H1 (cell line): ENCODE results near the gene KRTAP3-2. TPM values are rescaled to one million over a fixed set of nuclear protein-coding genes. Genes with fewer than 3 reads are reported as not detected.

ENCODE experiments used
- CTCF ChIA-PET: fragments of 300-600 bp; sonication (Branson Sonifier 250); formaldehyde crosslinking; loops from one replicate; lab custom pipeline; 2021; ENCODE audit not compliant: partially characterized antibody; lab: Charles Lee
- POLR2A ChIA-PET: fragments of 300-600 bp; sonication (Branson Sonifier 250); formaldehyde crosslinking; loops from one replicate; lab custom pipeline; 2021; ENCODE audit warnings: inconsistent platforms; ENCODE audit not compliant: partially characterized antibody; lab: Charles Lee
- DNase-seq, 2 experiments: peaks; one replicate each; pipeline versions ENCODE4 v3.0.0 to v3.0.0-alpha.2; 2010 to 2022; ENCODE audit warnings: low spot score in 2 of 2, low read depth in 1 of 2, mixed read lengths in 1 of 2
- FAIRE-seq: peaks from 2 replicates; lab custom pipeline; 2011; peaks lifted over from hg19 to GRCh38; lab: Jason Lieb, UNC
- H2AFZ ChIP-seq: 2 replicates; pipeline ENCODE4 v1.8.1; 2012; ENCODE audit warnings: low read length, inconsistent platforms
- H2AK5ac ChIP-seq: 2 replicates; pipeline ENCODE4 v1.6.1; 2013; ENCODE audit warnings: low read depth, low read length
- H2BK120ac ChIP-seq: replicated peaks from 2 replicates; pipeline ENCODE3; 2013; ENCODE audit warnings: low read depth, low read length, inconsistent platforms
- H2BK12ac ChIP-seq: 2 replicates; pipeline ENCODE4 v1.6.1; 2013; ENCODE audit warnings: low read depth, low read length
- H2BK15ac ChIP-seq: 2 replicates; pipeline ENCODE4 v1.6.1; 2013; ENCODE audit warnings: low read length
- H2BK20ac ChIP-seq: 2 replicates; pipeline ENCODE4 v1.6.1; 2013; ENCODE audit warnings: low read length
- H2BK5ac ChIP-seq: 2 replicates; pipeline ENCODE4 v1.6.1; 2013; ENCODE audit warnings: low read depth, low read length
- H3K14ac ChIP-seq: 2 replicates; pipeline ENCODE4 v1.6.1; 2013; ENCODE audit warnings: inconsistent platforms; ENCODE audit not compliant: insufficient read length
- H3K18ac ChIP-seq: 2 replicates; pipeline ENCODE4 v1.6.1; 2013; ENCODE audit warnings: low read length; ENCODE audit errors: extremely low read depth
- H3K23ac ChIP-seq: 2 replicates; pipeline ENCODE4 v1.6.1; 2013; ENCODE audit warnings: inconsistent platforms; ENCODE audit not compliant: insufficient read length
- H3K23me2 ChIP-seq: 2 replicates; pipeline ENCODE4 v1.6.1; 2013; ENCODE audit warnings: low read depth, low read length
- H3K27ac ChIP-seq: 2 replicates; pipeline ENCODE4 v1.6.1; 2011; ENCODE audit warnings: low read depth, low read length, inconsistent platforms
- H3K27me3 ChIP-seq, 4 experiments: replicated peaks in 1 of 4; 1 replicate in 1 of 4; 2 replicates in 3 of 4; pipeline versions ENCODE4 v1.6.1 to v1.8.1; 2011 to 2013; ENCODE audit warnings: low read length in 3 of 4, mild to moderate bottlenecking in 3 of 4, inconsistent platforms in 2 of 4, mixed read lengths in 2 of 4, moderate library complexity in 1 of 4; ENCODE audit not compliant: control insufficient read depth in 3 of 4, insufficient read depth in 3 of 4; ENCODE audit errors: extremely low read depth in 1 of 4
- H3K36me3 ChIP-seq, 4 experiments: 2 replicates each; pipeline versions ENCODE4 v1.6.1 to v1.8.1; 2011 to 2013; ENCODE audit warnings: mild to moderate bottlenecking in 4 of 4, low read length in 3 of 4, moderate library complexity in 2 of 4, control low read depth in 1 of 4, inconsistent platforms in 1 of 4; ENCODE audit not compliant: insufficient read depth in 4 of 4, control insufficient read depth in 2 of 4
- H3K4ac ChIP-seq: replicated peaks from 2 replicates; pipeline ENCODE3; 2013; ENCODE audit warnings: low read length, low read depth, mixed read lengths, inconsistent platforms; ENCODE audit not compliant: insufficient read length
- H3K4me1 ChIP-seq, 4 experiments: replicated peaks in 1 of 4; 1 replicate in 1 of 4; 2 replicates in 3 of 4; pipeline versions ENCODE4 v1.6.1 to v1.8.1; 2011 to 2013; ENCODE audit warnings: low read length in 3 of 4, inconsistent platforms in 2 of 4, mixed read lengths in 1 of 4; ENCODE audit not compliant: insufficient read depth in 4 of 4, control insufficient read depth in 3 of 4
- H3K4me2 ChIP-seq, 2 experiments: 2 replicates each; pipeline versions ENCODE4 v1.6.1 to v1.8.1; 2011 to 2013; ENCODE audit warnings: low read depth in 2 of 2, low read length in 2 of 2, control low read depth in 1 of 2, inconsistent platforms in 1 of 2, mild to moderate bottlenecking in 1 of 2; ENCODE audit not compliant: insufficient read depth in 1 of 2
- H3K4me3 ChIP-seq, 4 experiments: fragments of 200-600, 300-600 bp in 1 of 4; sonication (generic), shearing (Covaris generic), sonication (Bioruptor Twin) in 1 of 4; 2 replicates each; pipeline versions ENCODE4 v1.5.1 to v1.8.1; 2011 to 2016; ENCODE audit warnings: low read length in 4 of 4, low read depth in 3 of 4, control low read depth in 2 of 4, inconsistent platforms in 2 of 4, mild to moderate bottlenecking in 2 of 4, mixed read lengths in 1 of 4, moderate library complexity in 1 of 4; ENCODE audit not compliant: insufficient read depth in 2 of 4; ENCODE audit errors: extremely low read depth in 1 of 4
- H3K56ac ChIP-seq: replicated peaks from 2 replicates; pipeline ENCODE3; 2013; ENCODE audit warnings: low read depth, mild to moderate bottlenecking, mixed read lengths, low read length, inconsistent platforms; ENCODE audit not compliant: insufficient read length
- H3K79me1 ChIP-seq: 2 replicates; pipeline ENCODE4 v1.6.1; 2013; ENCODE audit warnings: low read depth, low read length, control low read depth
- H3K79me2 ChIP-seq, 2 experiments: 2 replicates each; pipeline versions ENCODE4 v1.6.1 to v1.8.1; 2012 to 2013; ENCODE audit warnings: low read length in 2 of 2, mild to moderate bottlenecking in 2 of 2, inconsistent platforms in 1 of 2; ENCODE audit not compliant: insufficient read depth in 2 of 2, control insufficient read depth in 1 of 2
- H3K9ac ChIP-seq, 4 experiments: replicated peaks in 1 of 4; 1 replicate in 1 of 4; 2 replicates in 3 of 4; pipeline versions ENCODE4 v1.6.1 to v1.8.1; 2011 to 2013; ENCODE audit warnings: low read depth in 3 of 4, low read length in 3 of 4, control low read depth in 2 of 4, mild to moderate bottlenecking in 2 of 4, moderate library complexity in 2 of 4, inconsistent platforms in 1 of 4; ENCODE audit errors: extremely low read depth in 1 of 4
- H3K9me3 ChIP-seq, 2 experiments: 2 replicates each; pipeline versions ENCODE4 v1.6.1 to v1.8.1; 2012 to 2013; ENCODE audit warnings: mild to moderate bottlenecking in 2 of 2, moderate library complexity in 2 of 2, control low read depth in 1 of 2, inconsistent platforms in 1 of 2, low read depth in 1 of 2, low read length in 1 of 2, mixed read lengths in 1 of 2; ENCODE audit not compliant: insufficient read depth in 2 of 2
- H4K20me1 ChIP-seq, 2 experiments: replicated peaks in 1 of 2; 2 replicates each; pipeline versions ENCODE3 to v1.8.1; 2011 to 2013; ENCODE audit warnings: inconsistent platforms in 2 of 2, low read length in 2 of 2, mild to moderate bottlenecking in 1 of 2; ENCODE audit not compliant: insufficient read depth in 2 of 2, control insufficient read depth in 1 of 2
- H4K5ac ChIP-seq: 2 replicates; pipeline ENCODE4 v1.6.1; 2013; ENCODE audit warnings: low read length, low read depth, mixed read lengths, inconsistent platforms; ENCODE audit not compliant: insufficient read length
- H4K8ac ChIP-seq: 2 replicates; pipeline ENCODE4 v1.8.0; 2013; ENCODE audit warnings: mild to moderate bottlenecking, moderate library complexity, low read length, inconsistent platforms; ENCODE audit not compliant: insufficient read depth; ENCODE audit errors: extremely low read depth
- H4K91ac ChIP-seq: replicated peaks from 2 replicates; pipeline ENCODE3; 2013; ENCODE audit warnings: low read length, mixed read lengths, inconsistent platforms; ENCODE audit not compliant: insufficient read length
- CEBPB ChIP-seq: IDR thresholded peaks from 2 replicates; pipeline ENCODE4 v1.6.1; 2012; ENCODE audit warnings: low read depth, low read length
- CREB1 ChIP-seq: IDR thresholded peaks from 2 replicates; pipeline ENCODE4 v1.6.1; 2012; ENCODE audit warnings: inconsistent platforms
- GTF2F1 ChIP-seq: IDR thresholded peaks from 2 replicates; pipeline ENCODE4 v1.6.1; 2012; ENCODE audit warnings: low read depth, low read length, improper control_type of control experiment, borderline replicate concordance
- HDAC2 ChIP-seq, 2 experiments: fragments of 300-600 bp in 1 of 2; sonication (generic) in 1 of 2; IDR thresholded peaks; 2 replicates each; pipeline ENCODE4 v1.6.1; 2011 to 2012; ENCODE audit warnings: low read depth in 2 of 2, low read length in 2 of 2, mild to moderate bottlenecking in 2 of 2, moderate library complexity in 2 of 2, borderline replicate concordance in 1 of 2, inconsistent platforms in 1 of 2
- JUN ChIP-seq: IDR thresholded peaks from 2 replicates; pipeline ENCODE4 v1.6.1; 2011; ENCODE audit warnings: low read depth, mild to moderate bottlenecking, improper control_type of control experiment, low read length
- RFX5 ChIP-seq: IDR thresholded peaks from 2 replicates; pipeline ENCODE4 v1.6.1; 2011; ENCODE audit warnings: low read depth, low read length, improper control_type of control experiment, borderline replicate concordance
- SIRT6 ChIP-seq: IDR thresholded peaks from one replicate; pipeline ENCODE4 v1.7.1; 2012; ENCODE audit warnings: low read length, inconsistent platforms
- WGBS, 2 experiments: shearing (Covaris generic) in 1 of 2; methylation state at CpG; one replicate each; pipeline versions ENCODE4 v1.1.6 to v1.1.7; 2013 to 2015; ENCODE audit warnings: low lambda C conversion rate in 2 of 2, mixed read lengths in 2 of 2, inconsistent platforms in 1 of 2, low coverage in 1 of 2, missing lambda C conversion rate in 1 of 2; ENCODE audit not compliant: insufficient replicate concordance in 2 of 2, insufficient coverage in 1 of 2, insufficient read length in 1 of 2; ENCODE audit errors: extremely low coverage in 1 of 2, missing lambda C conversion rate in 1 of 2; 5-methylcytosine and 5-hydroxymethylcytosine counted together
- polyA plus RNA-seq, 7 experiments: library from polyadenylated mRNA; depleted of rRNA in 3 of 7; stranded (reverse) in 5 of 7; unstranded in 2 of 7; fragments of >200 nt in 5 of 7; fragments of 200-250 nt in 2 of 7; gene quantifications; 1 replicate in 5 of 7; 2 replicates in 1 of 7; 4 replicates in 1 of 7; pipeline versions ENCODE4 v1.2.1 to v1.2.3, GENCODE V29; 2011 to 2013; ENCODE audit warnings: missing spikeins in 2 of 7, mixed read lengths in 2 of 7
- total RNA-seq: library from RNA; stranded (reverse); fragmentation: NEBNext Ultra II Directional; extraction: Animal tissue kit (Norgen Biotek cat#: 25700); gene quantifications from 2 replicates; pipeline ENCODE4 v1.2.1, GENCODE V29; 2021
- TF ChIP-seq, protein P1 (sequence below): IDR thresholded peaks from 2 replicates; pipeline ENCODE4 v1.6.1; 2012; ENCODE audit warnings: low read length, inconsistent platforms
- TF ChIP-seq, protein P2 (sequence below): IDR thresholded peaks from 2 replicates; pipeline ENCODE4 v1.6.1; 2011; ENCODE audit warnings: low read depth, mild to moderate bottlenecking, low read length; ENCODE audit not compliant: insufficient read depth

The KRTAP3-2 gene
- total and polyA plus RNA-seq, 2 of the 8 experiments (the other 6 are each of a cell fraction or from before 2014, with no cell fraction given): not detected

DNA sequence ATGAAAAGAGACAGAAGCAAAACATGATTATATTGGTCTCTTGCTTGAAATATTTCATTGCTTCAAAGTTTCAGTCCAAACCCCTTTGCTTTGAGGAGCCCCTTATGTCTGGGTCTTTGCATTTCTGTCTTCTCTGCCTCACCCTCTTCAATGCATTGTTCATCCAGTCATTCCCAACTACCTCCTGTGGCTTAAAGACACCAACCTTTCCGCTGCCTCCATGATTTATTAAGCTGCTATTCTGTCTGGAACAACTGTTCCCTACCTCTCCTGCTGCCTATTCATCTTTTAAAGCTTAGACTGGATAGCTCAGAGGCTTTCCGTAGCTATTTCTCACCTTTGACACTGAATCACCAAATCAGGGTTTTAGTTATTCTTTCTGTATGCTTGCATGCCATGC is 2.3 kb downstream of the KRTAP3-2 start:
- FAIRE-seq (no peak), DNase-seq (no peak)
- Histone ChIP-seq H4K8ac (no peak overlapping the region), H2AK5ac (no peak overlapping the region), H3K9me3 (no peaks in the 10 kb centered on the region), H3K23ac (no peak overlapping the region), H3K36me3 (no peaks in the 10 kb centered on the region), H3K4me2 (no peak overlapping the region), H2BK12ac (no peak overlapping the region), H3K4me1 (peaks cover 0 to 2% (median 0%) of the 10 kb centered on the region in 4 experiments; a peak in 2 of 7 replicates), H3K27me3 (no peaks in the 10 kb centered on the region), H3K4ac (no peak overlapping the region), H2BK20ac (no peak overlapping the region), H4K5ac (no peak overlapping the region), H3K27ac (no peak overlapping the region), H3K79me2 (no peaks in the 10 kb centered on the region), H3K79me1 (no peaks in the 10 kb centered on the region), H2BK15ac (no peak overlapping the region), H3K4me3 (no peak overlapping the region), H3K18ac (no peak overlapping the region), H3K23me2 (no peaks in the 10 kb centered on the region), H2AFZ (no peak overlapping the region), H3K14ac (no peak overlapping the region), H4K20me1 (no peaks in the 10 kb centered on the region), H2BK120ac (no peak overlapping the region), H3K56ac (no peak overlapping the region), H4K91ac (no peak overlapping the region), H2BK5ac (no peak overlapping the region), H3K9ac (no peak overlapping the region)
- ChIA-PET CTCF (interaction anchor here (1.0 kb wide), 1 partner anchor 332 kb away, joined by 3 read pairs; no protein-coding TSS in a partner anchor), POLR2A (interaction anchor here (1.9 kb wide), 1 partner anchor 10 kb away, joined by 4 read pairs; no protein-coding TSS in a partner anchor)
- no peak for TF ChIP-seq CREB1
- TF ChIP-seq, protein P1, sequence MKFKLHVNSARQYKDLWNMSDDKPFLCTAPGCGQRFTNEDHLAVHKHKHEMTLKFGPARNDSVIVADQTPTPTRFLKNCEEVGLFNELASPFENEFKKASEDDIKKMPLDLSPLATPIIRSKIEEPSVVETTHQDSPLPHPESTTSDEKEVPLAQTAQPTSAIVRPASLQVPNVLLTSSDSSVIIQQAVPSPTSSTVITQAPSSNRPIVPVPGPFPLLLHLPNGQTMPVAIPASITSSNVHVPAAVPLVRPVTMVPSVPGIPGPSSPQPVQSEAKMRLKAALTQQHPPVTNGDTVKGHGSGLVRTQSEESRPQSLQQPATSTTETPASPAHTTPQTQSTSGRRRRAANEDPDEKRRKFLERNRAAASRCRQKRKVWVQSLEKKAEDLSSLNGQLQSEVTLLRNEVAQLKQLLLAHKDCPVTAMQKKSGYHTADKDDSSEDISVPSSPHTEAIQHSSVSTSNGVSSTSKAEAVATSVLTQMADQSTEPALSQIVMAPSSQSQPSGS: no peak
- no peak for TF ChIP-seq JUN
- no peak for TF ChIP-seq HDAC2 (IDR thresholded peaks at IDR 0.05; ENCODE audit: borderline replicate concordance in 1 of 2, low read depth in 2 of 2, low read length in 2 of 2)
- no peak for TF ChIP-seq CEBPB
- no peak for TF ChIP-seq GTF2F1
- no peak for TF ChIP-seq RFX5
- no peak for TF ChIP-seq SIRT6
- TF ChIP-seq, protein P2, sequence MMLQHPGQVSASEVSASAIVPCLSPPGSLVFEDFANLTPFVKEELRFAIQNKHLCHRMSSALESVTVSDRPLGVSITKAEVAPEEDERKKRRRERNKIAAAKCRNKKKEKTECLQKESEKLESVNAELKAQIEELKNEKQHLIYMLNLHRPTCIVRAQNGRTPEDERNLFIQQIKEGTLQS: no peak
- WGBS, 2 experiments: 97% methylated on average over 2 of the region's 2 CpGs; no CpG with 5 or more reads in 1 of the 2 experiments
